ENCODE measurements around the gene SAMD4B.
"Not testable (repeated sequence)": the region's sequence is repeated elsewhere in the genome, so short reads cannot be mapped to it uniquely, and the experiment has no call there.

Gene SAMD4B

DNA sequence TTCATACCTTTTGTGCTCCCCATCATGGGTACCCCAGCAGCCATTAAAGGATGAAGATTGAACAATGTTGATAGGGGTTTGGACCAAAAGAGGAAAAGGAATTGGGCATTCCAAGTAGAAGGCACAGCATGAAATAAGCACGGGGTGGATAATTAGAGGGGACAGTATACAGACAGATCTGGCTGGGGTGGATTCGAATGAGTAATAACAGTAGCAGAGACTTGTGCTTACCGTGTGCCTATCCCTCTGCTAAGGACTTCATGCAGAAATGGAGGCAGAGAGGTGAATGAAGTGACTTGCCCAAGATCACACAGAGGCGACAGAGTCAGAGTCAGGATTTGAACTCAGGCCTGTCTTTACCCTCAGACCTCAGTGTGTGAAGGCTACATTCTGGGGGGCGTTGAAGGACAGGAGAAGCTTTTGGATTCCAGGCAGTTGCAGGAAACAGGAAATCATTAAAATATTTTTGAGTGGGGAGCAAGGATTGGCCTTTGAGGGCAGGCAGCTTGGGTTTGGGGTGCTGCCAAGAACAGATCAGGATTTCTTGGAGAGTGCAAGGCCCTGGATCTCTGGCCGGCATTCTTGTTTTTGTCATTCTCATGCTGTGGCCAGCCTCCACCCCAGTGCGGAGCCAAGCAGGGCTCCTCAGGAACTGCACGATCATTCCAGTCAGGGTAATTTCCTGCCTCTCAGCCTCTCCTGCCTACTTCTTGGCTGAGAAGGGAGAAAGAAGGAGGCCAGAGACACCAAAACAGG lies 30.0 kb downstream of the SAMD4B start:
- no peak for DNase-seq

DNA sequence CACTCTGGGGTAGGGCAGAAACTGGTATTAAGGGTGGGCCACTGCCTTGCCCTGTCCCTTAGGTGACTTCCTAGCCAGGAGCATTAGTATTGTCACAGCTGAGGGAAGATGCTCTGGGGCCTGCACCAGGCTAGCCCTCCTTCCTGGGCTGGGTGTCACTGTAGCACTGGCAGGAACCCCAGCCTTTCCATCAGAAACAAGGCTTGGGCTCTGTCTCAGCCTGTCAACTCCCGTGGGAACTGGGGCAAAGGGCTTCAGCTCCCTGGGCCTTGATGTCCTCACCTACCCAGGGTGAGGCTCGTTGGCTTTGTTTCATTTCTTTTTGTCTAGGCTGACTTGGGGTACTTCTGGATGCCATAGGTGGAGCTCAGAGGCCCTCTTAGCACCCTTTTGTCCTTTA lies 30.7 kb downstream of the SAMD4B start:
- no peak for DNase-seq

DNA sequence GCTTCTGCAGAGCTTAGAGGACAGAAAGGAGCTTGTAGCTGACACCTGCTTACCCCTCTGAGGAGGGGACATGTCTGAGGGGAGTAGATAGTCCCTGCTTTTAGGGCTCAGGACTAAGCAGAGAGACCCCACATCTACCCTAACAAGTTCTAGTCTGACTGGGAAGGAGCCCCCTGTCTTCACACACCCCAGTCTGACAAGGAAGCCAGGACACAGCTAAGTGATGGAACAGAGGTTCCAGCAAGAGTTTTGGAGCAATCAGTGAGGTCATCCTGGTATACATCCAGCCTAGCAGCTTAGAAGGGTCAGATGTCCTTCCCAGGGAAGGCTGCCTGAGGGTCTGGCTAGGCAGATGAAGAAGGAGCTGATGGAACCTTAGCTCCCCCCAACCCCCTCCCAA lies 33.7 kb downstream of the SAMD4B start:
- no peak for DNase-seq

DNA sequence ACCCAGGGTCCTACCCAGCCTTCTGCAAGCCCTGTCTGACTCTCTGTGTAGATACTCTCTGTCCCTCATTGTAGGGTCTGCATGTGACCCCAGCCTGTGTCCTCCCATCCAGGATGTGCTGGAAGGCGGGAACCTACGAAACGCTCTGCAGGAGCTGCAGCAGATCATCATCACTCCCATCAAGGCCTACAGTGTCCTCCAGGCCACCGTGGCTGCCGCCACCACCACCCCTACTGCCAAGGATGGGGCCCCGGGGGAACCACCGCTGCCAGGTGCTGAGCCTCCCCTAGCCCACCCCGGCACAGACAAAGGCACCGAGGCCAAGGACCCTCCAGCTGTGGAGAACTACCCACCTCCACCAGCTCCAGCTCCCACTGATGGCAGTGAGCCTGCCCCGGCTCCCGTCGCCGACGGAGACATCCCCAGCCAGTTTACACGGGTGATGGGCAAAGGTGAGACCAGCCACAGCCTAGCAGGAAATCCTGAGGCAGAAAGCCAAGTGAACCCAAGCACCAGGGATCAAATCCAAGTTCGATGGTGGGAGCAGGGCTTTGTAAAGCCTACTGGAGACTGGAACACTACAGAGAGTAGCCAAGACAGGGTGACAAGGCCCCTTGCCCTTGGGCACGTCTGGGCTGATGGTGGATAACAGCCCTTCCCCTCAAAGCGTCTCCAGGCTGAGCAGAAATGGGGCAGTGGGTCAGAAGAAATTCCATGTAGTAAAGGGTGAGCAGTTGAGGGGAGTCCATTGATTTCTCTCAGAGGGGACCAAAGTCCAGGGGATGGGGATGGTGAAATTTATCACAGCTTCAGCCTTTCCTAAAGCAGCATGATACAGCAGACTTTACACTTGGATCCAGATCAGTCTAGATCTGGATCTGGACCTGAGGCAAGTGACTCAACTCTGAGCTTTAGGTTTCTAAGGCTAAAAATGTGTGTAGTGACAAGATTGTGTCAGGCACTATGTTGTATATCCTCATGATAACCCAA lies 35.4 kb downstream of the SAMD4B start:
- DNase-seq = no peak

DNA sequence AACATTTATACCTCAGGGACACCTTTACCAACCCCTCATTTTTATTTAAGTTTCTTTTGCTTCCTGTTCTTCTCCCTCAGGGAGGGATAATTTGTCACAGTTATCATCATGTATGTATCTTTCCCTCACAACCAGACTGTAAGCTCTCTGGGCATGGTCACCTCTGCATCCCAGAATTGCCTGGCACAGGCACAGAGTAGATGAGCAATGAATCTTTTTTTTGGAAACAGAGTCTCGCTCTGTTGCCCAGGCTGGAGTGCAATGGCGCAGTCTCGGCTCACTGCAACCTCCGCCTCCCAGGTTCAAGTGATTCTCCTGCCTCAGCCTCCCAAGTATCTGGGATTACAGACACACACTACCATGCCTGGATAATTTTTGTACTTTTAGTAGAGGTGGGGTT lies 37.1 kb downstream of the SAMD4B start:
- DNase-seq = not testable (repeated sequence)

DNA sequence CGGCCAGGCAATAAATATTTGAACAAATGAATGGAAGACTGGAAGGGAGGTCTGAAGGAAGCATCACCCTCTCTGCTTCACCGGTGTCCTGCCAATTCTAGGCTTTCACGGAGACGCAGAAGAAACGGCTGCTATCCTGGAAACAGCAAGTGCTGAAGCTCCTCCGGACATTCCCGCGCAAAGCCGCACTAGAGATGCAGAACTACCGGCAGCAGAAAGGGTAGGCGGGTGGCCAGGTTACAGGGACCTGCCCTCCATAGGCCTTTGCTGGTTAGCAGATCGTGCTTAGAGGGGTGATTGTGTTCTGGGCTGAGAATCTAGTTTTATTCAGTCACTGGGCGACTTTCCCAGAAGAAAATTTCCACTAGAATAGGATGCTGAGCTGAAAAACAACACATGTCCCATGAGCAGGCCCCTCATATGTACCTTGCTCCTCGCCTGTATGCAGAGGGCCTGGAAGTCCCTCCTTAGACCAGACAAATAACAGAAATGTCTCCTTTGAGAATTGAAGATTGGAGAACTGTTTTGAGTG lies 37.7 kb downstream of the SAMD4B start:
- DNase-seq = no peak

DNA sequence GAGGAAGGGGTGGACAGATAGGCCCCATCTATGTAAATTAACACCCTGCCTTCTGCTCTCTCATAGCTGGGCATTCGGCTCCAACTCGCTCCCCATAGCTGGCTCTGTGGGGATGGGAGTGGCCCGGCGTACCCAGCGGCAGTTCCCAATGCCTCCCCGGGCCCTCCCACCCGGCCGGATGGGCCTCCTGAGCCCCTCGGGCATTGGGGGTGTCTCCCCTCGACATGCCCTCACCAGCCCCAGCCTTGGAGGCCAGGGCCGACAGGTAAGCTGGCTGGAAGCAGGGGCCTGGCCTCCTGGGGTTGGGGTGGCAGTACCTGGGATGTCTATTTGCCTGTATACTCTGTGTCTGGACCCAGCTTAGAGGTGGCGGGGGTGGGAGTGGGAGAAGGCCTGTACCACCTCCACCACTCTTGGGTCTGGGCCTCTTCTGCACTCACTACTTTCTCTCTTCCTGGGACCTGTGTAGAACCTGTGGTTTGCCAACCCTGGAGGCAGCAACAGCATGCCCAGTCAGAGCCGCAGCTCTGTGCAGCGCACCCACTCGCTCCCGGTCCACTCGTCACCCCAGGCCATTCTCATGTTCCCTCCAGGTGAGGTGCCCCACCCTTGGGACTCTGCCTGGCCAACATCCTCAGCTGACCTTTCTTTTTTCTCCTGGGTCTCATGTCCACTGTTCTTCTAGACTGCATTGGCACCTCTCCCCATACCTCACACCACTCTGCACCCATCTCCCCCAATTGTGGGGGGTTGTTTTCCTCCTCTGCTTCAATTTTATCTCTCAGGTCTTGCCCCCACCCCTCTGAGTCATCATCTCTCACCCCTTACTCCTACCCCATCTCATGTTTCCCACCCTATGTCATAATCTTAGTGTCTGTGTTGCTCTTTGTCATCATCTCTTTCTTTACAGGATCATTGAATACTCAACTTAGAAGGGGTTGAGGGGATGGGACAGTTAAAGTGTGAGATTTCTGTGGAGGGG lies 38.6 kb downstream of the SAMD4B start:
- no peak for DNase-seq

DNA sequence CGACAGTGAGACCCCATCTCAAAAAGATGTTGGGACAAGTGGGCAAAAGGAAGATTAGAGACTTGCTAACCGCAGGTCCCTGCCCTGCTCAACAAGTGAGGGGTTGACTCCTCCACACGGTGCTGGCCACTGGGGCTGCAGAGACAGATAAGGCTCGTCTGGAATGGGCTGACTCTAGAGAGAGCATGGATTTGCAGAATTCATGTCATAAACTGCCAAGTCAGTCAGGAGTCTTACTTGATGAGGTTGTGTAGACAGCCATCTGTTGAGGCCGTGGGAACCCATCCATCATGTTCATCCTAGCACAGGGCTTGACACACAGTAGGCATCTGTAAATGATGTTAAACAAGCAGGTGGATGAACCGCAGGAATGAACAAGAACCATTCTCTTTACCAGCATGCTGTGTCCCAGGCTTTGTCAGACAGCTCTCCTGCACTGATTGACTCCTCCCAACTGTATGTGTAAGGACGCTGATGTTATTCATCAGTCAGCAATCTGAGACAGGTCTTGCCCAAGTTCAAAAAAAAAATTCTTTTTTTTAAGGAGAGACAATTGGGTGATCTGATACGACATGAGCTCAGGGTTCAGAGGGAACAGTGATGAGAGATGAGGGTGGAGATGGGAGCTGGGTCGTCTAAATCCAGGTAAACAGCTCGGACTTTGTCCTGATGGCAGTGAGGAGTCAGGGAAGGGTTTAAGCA lies 39.8 kb downstream of the SAMD4B start:
- peak; percentile 77 for DNase-seq

DNA sequence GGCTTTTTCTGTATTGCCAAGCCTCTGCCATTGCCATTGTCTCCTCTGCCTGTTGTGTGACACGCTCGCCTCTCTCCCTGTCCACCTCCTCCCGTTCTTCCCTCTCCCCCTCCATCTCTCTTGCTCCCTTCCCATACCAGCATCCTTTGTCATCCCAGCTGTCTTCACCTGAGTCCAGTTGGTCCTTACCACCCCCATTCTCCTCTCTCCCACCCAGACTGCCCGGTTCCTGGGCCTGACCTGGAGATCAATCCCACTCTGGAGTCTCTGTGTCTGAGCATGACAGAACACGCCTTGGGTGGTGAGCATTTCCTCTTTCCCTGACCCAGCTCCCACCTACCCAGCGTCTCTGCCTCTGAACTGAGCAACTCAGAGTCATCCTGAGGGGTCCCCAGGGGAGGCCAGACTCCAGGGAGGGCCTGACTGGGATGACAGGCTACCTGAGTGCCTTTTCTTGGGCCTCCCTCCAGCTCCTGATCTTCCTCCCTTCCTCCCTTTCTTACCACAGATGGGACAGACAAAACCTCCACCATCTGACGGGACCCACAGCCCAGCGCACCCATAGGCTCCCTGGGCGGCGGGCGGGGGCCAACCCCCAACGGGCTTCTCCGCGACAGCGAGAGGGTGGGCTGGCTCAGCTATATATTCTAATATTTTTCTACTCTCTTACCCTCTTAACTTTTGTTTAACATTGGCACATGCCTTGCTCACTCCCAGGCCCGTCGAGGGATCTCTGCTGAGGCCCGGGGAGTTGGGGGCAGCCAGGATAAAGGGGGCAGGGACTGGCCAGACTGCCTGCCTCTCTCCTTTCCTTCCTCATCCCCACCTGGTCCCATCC lies 41.0 kb downstream of the SAMD4B start:
- DNase-seq = no peak

DNA sequence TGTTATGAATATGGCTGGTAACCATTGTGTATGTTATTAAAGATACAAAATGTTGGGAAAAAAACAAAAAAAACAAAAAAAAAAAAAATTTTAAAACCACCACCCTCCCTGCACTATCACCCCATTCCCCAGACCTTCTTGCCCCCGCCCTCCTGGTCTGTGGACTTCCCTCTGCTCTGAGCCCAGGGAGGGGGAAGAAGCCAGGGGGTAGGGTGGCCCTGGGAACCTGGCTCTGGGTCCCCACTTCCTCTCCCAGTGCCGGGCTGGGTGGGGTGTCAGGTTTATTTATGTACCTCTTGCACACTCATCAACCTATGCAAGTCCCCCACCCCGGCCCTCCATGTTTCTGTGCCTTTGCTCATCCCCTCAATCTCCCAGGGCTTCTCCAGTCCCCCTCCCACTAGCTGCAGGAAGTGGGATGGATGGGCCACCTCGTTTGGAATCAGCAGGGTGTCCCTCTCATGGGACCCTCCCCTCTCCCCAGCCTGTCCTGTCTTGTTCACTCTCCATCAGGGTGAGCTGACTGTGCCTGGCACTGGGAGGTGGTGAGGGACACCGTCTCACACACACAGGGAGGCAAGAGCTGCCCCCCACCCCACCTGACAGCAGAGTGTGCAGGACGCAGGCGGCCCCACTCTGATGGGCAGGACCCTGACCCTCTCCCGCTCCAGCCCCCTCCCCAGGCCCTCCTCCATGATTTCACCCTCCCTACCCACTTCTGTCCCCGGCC lies 42.8 kb downstream of the SAMD4B start:
- DNase-seq = no peak

DNA sequence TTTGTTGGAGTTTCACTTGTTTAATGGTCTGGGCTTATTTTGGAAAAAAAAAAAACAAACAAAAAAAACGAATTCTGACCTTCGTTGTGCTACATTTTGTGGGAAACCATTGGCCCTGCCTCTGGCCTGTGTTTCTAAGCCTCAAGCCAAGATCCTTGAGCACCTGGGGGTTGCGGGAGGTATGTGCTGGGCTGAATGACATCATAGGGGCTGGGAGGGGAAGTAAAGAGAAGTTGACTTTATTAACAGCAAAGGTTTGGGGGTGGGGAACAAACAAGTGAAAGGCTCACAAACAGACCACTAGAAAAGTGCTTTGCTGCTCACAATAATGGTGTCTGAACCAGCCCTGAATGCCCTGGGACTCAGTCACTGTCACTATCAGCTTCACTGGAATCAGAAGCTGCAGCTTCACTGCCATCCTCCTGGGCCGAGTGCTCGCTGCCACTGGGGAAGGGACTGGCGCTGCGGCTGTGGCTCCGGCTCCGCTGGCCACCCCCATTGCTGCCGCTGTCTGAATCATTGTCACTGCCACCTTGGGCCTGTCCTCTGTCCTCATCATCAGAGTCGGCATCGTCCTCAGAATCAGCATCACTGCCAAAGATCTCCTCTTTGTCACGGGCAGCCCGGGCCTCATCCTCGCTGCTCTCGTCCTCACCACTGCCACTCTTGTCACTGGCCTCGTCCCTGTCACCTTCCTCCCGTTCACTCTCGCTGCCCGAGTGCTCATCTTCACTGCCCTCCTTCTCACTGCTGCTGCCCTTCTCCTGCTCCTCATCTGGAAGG lies 43.6 kb downstream of the SAMD4B start:
- DNase-seq = no peak

DNA sequence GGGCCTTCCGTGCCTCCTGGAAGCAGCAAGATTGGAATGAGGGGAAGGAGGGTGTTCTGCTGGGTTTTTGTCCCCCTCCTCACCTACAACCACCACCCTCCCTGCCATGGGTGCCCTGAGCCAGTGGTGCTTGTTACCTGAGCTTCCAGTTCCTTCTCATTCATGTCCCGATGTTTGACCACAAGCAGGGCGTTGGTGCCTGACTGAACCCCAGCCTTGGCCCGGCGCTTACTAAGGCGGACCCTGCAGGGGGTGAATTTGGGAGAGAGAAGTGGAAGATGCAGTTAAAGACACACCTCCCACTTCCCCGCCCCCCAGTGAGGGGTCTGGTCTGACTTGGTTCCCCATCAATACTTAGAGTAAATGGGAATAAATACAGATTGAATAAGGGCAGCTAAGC lies 44.3 kb downstream of the SAMD4B start:
- DNase-seq = no peak

DNA sequence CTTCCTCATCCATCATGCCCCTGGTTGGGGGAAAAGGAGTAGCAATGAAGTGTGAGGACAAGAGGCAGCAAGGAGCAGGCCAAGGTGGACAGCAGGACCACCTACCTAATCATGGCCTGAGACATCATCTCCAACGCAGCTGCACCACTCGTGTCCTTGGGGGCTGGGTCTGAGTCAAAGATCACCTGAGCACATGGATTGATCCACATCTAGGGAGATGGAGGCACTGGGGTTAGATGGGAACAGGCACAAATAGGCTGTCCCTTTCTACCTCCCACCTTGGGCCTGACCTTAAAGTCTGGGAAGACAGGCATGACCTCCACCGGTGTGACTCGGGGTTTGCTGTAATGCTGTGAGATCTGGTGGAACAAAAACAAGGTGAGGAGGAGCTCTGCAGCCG lies 46.4 kb downstream of the SAMD4B start:
- no peak for DNase-seq

DNA sequence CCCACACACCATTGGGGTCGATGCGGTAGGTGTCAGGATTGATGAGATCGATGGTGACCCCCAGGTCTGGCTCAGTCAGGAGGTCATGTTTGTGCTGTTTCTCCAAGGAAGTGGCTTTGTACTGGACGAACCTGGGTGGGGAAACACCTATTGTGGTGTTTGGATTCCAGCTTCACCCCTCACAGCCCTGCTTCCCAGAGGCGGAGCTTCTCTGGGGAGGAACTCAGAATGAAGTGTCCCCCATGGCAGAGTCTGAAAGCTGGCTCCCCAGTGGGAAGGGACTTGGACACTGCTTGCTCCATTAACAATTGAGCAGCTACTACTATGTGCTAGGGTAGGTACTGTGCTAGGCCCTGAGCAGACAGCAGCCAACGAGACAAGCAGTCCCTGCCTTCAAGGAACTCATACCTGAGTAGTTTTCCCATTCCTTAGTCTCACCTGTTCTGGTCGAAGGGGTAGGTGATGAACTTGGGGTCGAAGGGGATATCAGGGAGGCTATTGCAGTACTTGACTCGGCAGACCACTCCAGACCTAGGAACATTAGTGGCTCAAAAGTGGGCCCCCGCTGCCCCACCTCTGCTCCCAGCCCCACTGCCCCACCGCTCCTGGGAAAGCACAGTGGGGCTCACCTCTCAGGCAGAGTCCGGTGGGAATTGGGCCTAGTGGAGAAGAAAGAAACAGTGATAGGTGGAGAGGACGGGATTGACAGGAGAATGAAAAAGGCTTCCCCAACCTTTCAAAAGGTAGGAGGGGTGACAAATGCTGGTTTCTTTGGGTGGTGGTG lies 47.6 kb downstream of the SAMD4B start:
- DNase-seq = no peak

DNA sequence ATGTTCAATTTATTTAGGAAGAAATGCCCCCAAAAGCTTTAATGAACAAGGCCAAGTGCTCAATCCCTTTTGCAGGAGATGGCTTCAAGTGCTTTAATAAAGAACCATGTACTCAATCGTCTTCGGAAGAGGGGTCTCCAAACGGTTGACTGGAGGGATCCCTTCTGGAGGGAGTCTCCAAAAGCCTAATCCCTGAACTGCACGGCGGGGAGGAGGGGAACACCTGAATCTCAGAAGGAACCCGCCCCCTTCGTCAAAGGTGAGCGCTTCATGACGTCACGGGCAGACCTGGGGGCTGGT lies 48.2 kb downstream of the SAMD4B start:
- no peak for DNase-seq

DNA sequence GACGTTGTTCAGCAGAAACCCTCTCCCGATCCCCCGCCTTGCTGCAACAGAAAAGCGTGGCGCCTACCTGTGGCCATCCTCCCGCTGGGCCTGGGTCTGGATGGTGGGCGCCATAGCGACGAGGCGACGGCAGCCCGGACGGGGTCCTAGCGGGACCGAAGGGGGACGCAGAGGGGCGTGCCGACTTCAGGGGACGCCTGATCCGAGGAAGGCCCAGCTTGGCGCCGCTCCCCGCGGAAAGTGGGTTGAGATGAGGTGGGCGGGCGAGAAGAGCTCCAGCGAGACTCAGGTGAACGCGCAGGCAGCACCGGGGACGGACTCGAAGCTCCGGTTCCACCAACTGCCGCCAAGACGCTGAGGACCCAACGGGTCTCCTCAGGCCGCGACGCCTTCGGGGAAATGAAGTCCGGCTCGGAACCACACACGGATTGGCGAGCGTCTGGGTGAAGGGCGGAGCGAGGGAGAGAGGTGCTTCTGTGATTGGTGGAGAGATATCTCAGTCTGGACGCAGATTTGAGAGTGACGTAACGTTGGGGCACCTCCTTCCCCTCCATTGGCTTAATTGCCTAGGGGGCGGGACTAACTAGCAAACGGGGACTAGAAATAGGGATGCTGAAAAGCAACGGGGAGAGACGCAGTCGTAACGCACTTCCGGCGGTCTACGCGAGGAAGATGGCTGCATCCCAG lies 48.7 kb downstream of the SAMD4B start, which contains the start of the genes MED29 and PAF1:
TSS of gene MED29 (plus strand) at position 628 of the 687 bp plus-strand sequence. CDS start at position 673, 45 bp downstream.
TSS of gene PAF1 (minus strand) at position 356 of the 687 bp plus-strand sequence. CDS start at position 114, 242 bp downstream.
- DNase-seq = peak; percentile 100
